Muscle of back (tissue), 11 donors: Measurements from ENCODE around the gene TPRG1. TPM values are rescaled to one million over a fixed set of nuclear protein-coding genes. Genes with fewer than 3 reads are reported as not detected.

Source experiments
- DNase-seq, 3 donors: peaks; one replicate each; pipeline versions ENCODE4 v3.0.0 to v3.0.0-alpha.2; 2013
- polyA plus RNA-seq, 10 donors: library from polyadenylated mRNA; unstranded; fragments of 120-200 nt; gene quantifications; one replicate each; pipeline ENCODE4 v1.2.1, GENCODE V29; 2013; ENCODE audit not compliant: insufficient read length in 10 of 10

Gene TPRG1
- polyA plus RNA-seq, 10 donors: 1.9 to 4.0 (median 3.0) TPM

GRCh38 chr3:189277711-189278110, 105.9 kb downstream of the TPRG1 start:
- DNase-seq: peak in 1 of 3 donors; percentile 11

DNA sequence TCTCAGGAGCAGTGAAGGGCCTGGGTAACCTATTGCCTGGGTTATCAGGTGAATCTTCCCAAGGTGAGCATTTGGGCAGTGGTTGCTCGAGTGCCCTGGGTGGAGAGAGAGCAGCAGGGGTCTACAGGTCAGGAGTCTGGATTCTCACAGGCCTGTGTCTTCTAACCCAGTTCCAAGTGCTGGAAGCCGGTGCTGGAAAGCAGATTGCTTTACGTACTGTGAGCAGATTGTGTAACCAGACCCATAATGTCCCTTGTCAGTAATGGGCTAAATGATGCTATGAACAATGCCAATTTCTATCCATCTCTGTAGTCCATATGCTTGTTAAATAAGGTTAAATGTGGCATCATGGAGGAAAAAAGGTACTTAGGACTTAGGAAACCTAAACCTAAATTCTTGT, 106.5 kb downstream of the TPRG1 start:
- DNase-seq: no peak

DNA sequence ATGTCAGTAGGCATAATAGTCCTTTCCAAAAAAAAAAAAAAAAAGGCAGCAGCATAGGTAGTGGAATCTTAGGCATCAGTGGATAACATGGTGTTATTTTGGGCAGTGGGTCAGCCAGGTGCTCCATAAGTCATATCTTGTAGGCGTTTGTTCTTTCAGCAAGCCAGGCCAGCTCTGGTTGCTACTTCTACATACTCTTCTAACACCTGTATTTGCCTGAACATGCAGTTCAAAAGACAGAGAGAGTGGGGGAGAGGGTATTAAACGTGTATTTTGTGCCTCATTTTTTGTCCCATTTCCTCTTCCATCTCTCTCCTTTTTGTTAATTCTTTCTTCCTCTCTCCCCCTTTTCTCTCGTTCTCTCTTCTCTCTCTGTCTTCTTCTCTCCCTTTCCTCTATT, 110.4 kb downstream of the TPRG1 start:
- DNase-seq: no peak

DNA sequence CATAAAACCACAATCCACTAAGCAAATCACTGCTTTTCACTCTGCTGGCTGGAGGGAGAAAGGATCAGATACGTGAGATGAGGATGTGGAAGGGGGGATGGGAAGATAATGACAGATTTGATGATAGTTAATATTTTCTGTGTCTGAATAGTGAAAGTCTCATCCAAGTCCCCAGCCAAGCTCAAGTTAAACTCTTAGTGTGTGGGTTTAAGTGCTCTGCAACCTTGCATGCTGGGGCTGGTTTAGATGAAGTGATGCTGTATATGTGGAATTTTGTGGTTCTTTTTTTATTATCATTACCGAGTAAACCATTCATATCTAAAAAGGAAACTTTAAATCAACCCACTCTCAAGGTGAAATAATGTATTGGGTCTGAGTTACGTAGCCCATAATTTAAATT, 111.0 kb downstream of the TPRG1 start:
- DNase-seq: no peak

GRCh38 chr3:189286188-189286587, 114.4 kb downstream of the TPRG1 start:
- DNase-seq: no peak

- no peak for DNase-seq
Observed at GRCh38 chr3:189286916-189287315, 115.1 kb downstream of the TPRG1 start.

DNA sequence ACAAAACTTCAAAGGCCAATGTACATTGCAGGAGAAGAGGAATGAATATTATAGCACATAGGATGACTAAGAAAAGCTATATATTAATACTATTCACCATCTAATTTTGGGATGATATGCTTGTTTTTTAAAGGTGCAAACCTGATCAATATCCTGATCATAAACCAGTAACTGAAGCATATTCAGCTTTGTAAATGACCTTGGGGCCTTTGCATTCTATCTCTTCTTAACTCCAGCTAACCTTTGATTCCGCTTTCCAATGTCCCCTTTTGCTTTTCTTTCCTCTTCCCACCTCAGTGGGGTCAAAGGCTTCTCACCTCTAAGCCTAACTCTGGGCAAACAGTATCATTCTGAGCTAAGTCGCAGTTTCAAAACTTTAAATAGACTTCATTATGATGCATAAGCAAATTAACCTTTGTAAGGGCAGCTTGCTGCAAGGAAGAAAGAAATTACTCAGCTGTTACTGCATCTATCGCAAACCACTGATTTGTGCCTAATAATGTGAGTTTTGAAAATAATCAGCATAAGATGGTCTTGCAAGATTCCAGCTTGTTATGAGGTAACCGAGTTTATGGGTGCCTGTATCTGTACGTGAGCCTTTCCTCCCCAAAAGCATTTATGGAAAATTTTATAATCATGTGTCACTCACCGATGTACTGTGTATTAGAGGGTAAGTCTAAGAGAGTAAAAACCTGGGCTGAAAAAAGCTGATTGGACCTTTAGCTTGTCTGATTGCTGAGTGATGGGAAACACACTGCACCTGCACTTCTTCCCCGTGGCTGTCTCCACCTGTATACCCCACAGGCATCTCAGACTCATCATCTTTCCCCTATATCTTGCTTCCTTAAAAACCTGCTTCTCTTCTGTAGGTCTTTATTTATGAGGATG, 116.8 kb downstream of the TPRG1 start:
- DNase-seq: no peak

DNA sequence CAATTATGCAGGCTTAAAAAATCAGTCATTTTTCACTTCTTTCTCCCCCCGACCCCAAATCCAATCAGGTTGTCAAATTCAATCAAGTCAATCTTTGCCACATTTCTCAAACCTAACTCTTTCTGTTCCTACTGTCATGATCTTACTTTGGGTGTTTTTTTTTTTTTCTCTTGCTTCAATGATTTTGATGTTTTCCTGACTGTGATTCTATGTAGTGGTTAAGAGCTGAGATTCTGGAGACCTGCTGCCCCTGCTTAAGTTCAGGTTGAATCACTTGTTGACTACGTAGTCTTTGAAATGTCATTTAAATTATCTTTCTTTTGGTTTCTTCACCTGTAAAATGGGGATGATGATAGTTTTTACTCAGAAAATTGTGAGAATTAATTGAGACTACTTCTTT, 117.5 kb downstream of the TPRG1 start:
- DNase-seq: no peak

GRCh38 chr3:189292667-189293484, 121.1 kb downstream of the TPRG1 start:
- DNase-seq: no peak

- DNase-seq: no peak
Observed at GRCh38 chr3:189294649-189295048, 122.9 kb downstream of the TPRG1 start.

GRCh38 chr3:189295089-189295488, 123.3 kb downstream of the TPRG1 start:
- DNase-seq: no peak

- no peak for DNase-seq
Observed at GRCh38 chr3:189297932-189298331, 126.2 kb downstream of the TPRG1 start.

DNA sequence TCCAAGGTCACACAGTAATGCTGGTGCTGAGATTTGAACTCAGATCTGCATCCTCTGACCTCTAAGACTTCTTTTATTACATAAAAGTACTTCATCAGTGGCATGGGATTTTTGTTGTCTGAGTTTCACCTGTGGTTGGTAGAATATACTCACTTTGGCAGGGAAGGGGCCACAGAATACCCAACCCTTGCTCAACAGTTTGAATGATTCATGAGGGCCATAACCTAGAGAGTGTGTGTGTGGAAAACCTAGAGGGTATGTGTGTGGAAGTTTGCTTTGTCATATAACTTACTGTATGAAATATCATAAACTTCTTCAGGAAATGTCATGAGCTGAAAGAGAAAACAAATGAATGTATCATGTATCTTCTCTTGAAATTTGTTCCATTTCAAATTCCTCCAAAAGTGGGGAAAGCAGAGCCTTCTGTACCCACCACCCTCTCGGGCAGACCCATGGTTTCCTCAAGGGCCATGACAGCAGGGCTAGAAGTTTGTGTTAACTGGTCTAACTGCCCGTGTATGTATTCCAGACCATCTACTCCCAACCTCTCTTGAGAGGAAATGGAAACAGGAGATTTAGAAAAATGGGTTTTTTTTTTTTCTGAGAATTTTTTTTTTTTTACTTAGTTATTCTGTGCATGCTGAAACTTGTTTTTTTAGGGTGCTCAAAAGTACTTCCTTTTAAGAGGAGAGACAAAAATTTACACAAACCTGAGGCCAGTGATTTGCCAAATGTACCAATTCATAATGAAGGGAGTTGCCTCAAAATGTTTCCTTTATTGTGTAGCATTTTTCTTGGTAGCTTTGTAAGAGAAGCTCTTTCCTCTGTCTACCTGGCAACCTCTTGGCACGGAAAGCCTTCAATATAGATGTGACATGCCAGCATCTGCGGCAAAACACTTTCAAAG, 127.0 kb downstream of the TPRG1 start:
- DNase-seq: no peak

- DNase-seq: no peak
Observed at GRCh38 chr3:189300345-189300744, 128.6 kb downstream of the TPRG1 start.

DNA sequence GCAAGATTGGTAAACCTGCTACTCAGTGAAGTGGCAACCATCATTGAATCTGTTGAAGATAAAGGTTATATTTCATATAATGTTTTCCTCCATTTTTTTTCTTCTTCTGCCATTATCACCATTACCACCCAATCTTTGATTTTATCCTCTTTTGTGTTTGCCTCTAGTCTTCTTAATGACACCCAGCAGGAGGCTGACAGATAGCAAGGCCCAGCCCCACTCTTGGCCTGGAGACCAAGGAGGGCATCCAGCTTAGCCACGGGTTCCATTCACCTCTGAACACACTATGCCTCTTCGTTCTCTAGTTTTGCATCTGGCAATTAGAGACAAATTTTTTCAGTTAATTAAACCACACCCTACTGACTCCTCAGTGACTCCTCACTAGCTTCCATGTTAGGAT, 129.7 kb downstream of the TPRG1 start:
- DNase-seq: no peak

DNA sequence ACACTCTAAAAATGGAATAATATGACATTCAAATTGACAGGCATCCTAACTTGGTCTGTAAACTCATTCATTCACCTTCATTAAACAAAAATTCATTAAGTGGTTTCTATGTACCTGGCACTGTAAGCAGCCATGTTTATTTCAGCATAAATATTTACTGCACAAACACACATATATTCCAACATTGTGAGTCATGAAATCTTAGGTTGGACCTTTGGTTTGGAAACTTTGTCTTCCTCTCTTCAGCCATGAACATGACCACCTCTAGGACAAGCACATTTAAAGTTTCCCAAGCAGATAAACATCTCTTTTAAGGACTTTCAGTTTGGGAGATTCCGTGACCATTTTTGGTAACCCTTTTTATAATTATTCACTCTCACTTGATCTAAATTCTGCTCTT, 131.8 kb downstream of the TPRG1 start:
- no peak for DNase-seq

DNA sequence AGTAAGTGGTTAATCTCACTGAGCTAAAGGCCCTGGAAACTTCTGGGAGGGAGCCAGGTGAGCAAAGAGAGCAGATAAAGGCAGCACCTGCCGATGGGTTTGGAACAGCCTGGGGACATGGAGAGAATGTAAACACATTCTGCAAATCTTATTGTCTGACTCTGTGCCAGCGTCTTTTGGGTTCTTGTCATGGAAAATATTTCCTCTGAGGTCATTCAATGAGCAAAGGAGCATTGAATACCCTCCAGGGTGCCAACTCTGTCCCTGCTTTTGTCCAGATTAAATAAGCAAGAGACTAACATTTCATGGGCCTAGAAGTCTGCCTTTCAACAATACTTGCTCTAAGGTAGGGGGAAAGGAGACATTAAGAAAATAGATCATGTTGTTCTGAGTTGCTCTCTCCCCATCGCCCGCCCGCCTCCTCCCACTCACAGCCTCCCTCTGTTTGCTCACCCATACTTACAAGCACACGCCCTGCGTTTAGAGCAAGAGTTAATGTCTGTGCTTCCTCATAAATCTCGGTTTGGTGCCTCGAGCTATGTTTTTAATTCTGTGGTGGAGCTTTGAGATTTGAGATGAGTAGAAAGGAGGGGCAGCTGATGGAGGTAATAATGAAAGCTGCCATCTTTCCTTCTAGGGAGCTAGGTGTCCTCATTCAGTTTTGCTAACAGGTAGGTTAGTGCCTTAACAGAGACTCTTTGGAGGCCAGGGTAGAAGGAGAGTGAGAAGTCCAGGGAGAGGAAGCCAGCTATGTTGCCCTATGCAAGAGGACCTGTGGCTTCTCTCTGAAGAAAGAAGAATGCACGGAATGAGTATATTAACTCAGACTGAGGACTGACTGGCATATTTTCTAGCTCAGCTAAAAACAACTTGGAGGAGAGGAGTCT, 132.9 kb downstream of the TPRG1 start:
- peak in 1 of 3 donors; percentile 15 for DNase-seq

DNA sequence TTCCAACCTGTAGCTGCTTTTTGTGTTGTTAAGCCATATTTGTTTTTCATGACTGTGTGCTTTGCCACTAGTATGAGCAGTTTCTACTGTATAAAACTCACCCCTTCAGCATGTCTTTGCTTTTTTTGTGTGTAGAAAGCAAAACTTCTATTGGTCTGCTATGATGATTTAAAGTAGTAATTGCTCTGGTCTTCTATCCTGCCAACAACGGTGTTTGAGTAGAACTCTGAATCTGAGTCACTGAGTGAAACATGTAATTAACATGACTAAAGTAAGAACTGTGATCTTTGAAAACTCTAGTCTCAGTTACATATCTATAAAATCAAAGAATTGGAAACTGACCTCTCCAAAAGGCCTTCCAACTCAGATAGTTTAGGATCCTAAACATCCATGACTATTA, 133.6 kb downstream of the TPRG1 start:
- DNase-seq: no peak

GRCh38 chr3:189307963-189308362, 136.2 kb downstream of the TPRG1 start:
- DNase-seq: no peak

GRCh38 chr3:189308608-189309007, 136.8 kb downstream of the TPRG1 start:
- peak in 1 of 3 donors; percentile 30 for DNase-seq
